Measurements from ENCODE around the gene TBC1D14.
"Not testable (repeated sequence)": the region's sequence is repeated elsewhere in the genome, so short reads cannot be mapped to it uniquely, and the experiment has no call there.

Gene TBC1D14

GRCh38 chr4:6962211-6963041 is 52.8 kb downstream of the TBC1D14 start:
- DNase-seq (ENCODE audit: low spot score in 2 of 2) = no peak
- in situ Hi-C loops (cut with MboI; ENCODE audit: low sequenced_read_pairs) = no loop called here
- no peaks in the 10 kb centered on the region for H3K36me3 ChIP-seq (replicated peaks)
- no peak overlapping the region for H3K4me3 ChIP-seq
- no peaks in the 10 kb centered on the region for H3K27me3 ChIP-seq (ENCODE audit: low read depth)
- no peaks in the 10 kb centered on the region for H3K9me3 ChIP-seq
- H3K4me1 ChIP-seq = peaks cover 14% of the 10 kb centered on the region

GRCh38 chr4:6963139-6963611 is 53.5 kb downstream of the TBC1D14 start:
- no peak overlapping the region for H3K4me3 ChIP-seq
- no peak for DNase-seq (ENCODE audit: low spot score in 2 of 2)
- H3K4me1 ChIP-seq = peaks cover 14% of the 10 kb centered on the region
- no peaks in the 10 kb centered on the region for H3K9me3 ChIP-seq
- in situ Hi-C loops (cut with MboI; ENCODE audit: low sequenced_read_pairs) = no loop called here
- H3K27me3 ChIP-seq (ENCODE audit: low read depth) = no peaks in the 10 kb centered on the region
- H3K36me3 ChIP-seq (replicated peaks) = no peaks in the 10 kb centered on the region

- DNase-seq (ENCODE audit: low spot score in 2 of 2) = no peak
- Histone ChIP-seq H3K4me1 (peaks cover 14% of the 10 kb centered on the region), H3K9me3 (no peaks in the 10 kb centered on the region), H3K4me3 (no peak overlapping the region), H3K36me3 (replicated peaks) (peaks cover 2% of the 10 kb centered on the region; the same call in 1 of the 2 replicates), H3K27me3 (ENCODE audit: low read depth) (no peaks in the 10 kb centered on the region)
- in situ Hi-C loops (cut with MboI; ENCODE audit: low sequenced_read_pairs) = no loop called here
These were observed 55.2 kb downstream of the TBC1D14 start for GRCh38 chr4:6964858-6965257.

GRCh38 chr4:6965329-6965728 is 55.7 kb downstream of the TBC1D14 start:
- in situ Hi-C loops (cut with MboI; ENCODE audit: low sequenced_read_pairs) = no loop called here
- DNase-seq (ENCODE audit: low spot score in 2 of 2) = no peak
- Histone ChIP-seq H3K4me3 (no peak overlapping the region), H3K4me1 (peaks cover 14% of the 10 kb centered on the region), H3K9me3 (no peaks in the 10 kb centered on the region), H3K36me3 (replicated peaks) (peaks cover 6% of the 10 kb centered on the region; the same call in 1 of the 2 replicates), H3K27me3 (ENCODE audit: low read depth) (no peaks in the 10 kb centered on the region)

- H3K9me3 ChIP-seq = no peaks in the 10 kb centered on the region
- no peaks in the 10 kb centered on the region for H3K27me3 ChIP-seq (ENCODE audit: low read depth)
- H3K4me1 ChIP-seq = peaks cover 23% of the 10 kb centered on the region
- no peak for DNase-seq (ENCODE audit: low spot score in 2 of 2)
- in situ Hi-C loops (cut with MboI; ENCODE audit: low sequenced_read_pairs) = no loop called here
- H3K4me3 ChIP-seq = no peak overlapping the region
- peaks cover 6% of the 10 kb centered on the region; the same call in 1 of the 2 replicates for H3K36me3 ChIP-seq (replicated peaks)
These were observed 58.3 kb downstream of the TBC1D14 start for GRCh38 chr4:6967846-6968340.

GRCh38 chr4:6968496-6968895 is 58.9 kb downstream of the TBC1D14 start:
- in situ Hi-C loops (cut with MboI; ENCODE audit: low sequenced_read_pairs) = no loop called here
- Histone ChIP-seq H3K27me3 (ENCODE audit: low read depth) (no peaks in the 10 kb centered on the region), H3K36me3 (replicated peaks) (peaks cover 6% of the 10 kb centered on the region; the same call in 1 of the 2 replicates), H3K4me1 (peaks cover 28% of the 10 kb centered on the region), H3K9me3 (no peaks in the 10 kb centered on the region), H3K4me3 (no peak overlapping the region)
- no peak for DNase-seq (ENCODE audit: low spot score in 2 of 2)

GRCh38 chr4:6969826-6970800 is 60.5 kb downstream of the TBC1D14 start:
- Histone ChIP-seq H3K27me3 (ENCODE audit: low read depth) (no peaks in the 10 kb centered on the region), H3K9me3 (no peaks in the 10 kb centered on the region), H3K36me3 (replicated peaks) (peaks cover 6% of the 10 kb centered on the region; the same call in 1 of the 2 replicates), H3K4me3 (no peak overlapping the region), H3K4me1 (peaks cover 36% of the 10 kb centered on the region)
- in situ Hi-C loops (cut with MboI; ENCODE audit: low sequenced_read_pairs) = no loop called here
- no peak for DNase-seq (ENCODE audit: low spot score in 2 of 2)

GRCh38 chr4:6971536-6972374 is 62.1 kb downstream of the TBC1D14 start:
- Histone ChIP-seq H3K36me3 (replicated peaks) (peaks cover 6% of the 10 kb centered on the region; the same call in 1 of the 2 replicates), H3K9me3 (no peaks in the 10 kb centered on the region), H3K4me3 (no peak overlapping the region), H3K4me1 (peaks cover 26% of the 10 kb centered on the region), H3K27me3 (ENCODE audit: low read depth) (no peaks in the 10 kb centered on the region)
- no peak for DNase-seq (ENCODE audit: low spot score in 2 of 2)
- in situ Hi-C loops (cut with MboI; ENCODE audit: low sequenced_read_pairs) = no loop called here

GRCh38 chr4:6972375-6972650 is 62.7 kb downstream of the TBC1D14 start:
- in situ Hi-C loops (cut with MboI; ENCODE audit: low sequenced_read_pairs) = no loop called here

GRCh38 chr4:6972911-6973310 is 63.3 kb downstream of the TBC1D14 start:
- Histone ChIP-seq H3K9me3 (no peaks in the 10 kb centered on the region), H3K36me3 (replicated peaks) (peaks cover 6% of the 10 kb centered on the region; the same call in 1 of the 2 replicates), H3K4me3 (no peak overlapping the region), H3K4me1 (peaks cover 26% of the 10 kb centered on the region), H3K27me3 (ENCODE audit: low read depth) (no peaks in the 10 kb centered on the region)
- peak; percentile 84 to 94 for DNase-seq (ENCODE audit: low spot score in 2 of 2)
- in situ Hi-C loops (cut with MboI; ENCODE audit: low sequenced_read_pairs) = no loop called here

More at GRCh38 chr4:6972375-6972650, 62.7 kb downstream of the TBC1D14 start:
- Histone ChIP-seq H3K4me1 (peaks cover 26% of the 10 kb centered on the region), H3K36me3 (replicated peaks) (peaks cover 6% of the 10 kb centered on the region; the same call in 1 of the 2 replicates), H3K27me3 (ENCODE audit: low read depth) (no peaks in the 10 kb centered on the region), H3K9me3 (no peaks in the 10 kb centered on the region), H3K4me3 (no peak overlapping the region)
- no peak for DNase-seq (ENCODE audit: low spot score in 2 of 2)

GRCh38 chr4:6974138-6974848 is 64.7 kb downstream of the TBC1D14 start:
- peaks cover 6% of the 10 kb centered on the region; the same call in 1 of the 2 replicates for H3K36me3 ChIP-seq (replicated peaks)
- in situ Hi-C loops (cut with MboI; ENCODE audit: low sequenced_read_pairs) = no loop called here
- DNase-seq (ENCODE audit: low spot score in 2 of 2) = peak; percentile 77 to 92
- no peak overlapping the region for H3K4me3 ChIP-seq
- H3K9me3 ChIP-seq = no peaks in the 10 kb centered on the region
- no peaks in the 10 kb centered on the region for H3K27me3 ChIP-seq (ENCODE audit: low read depth)
- H3K4me1 ChIP-seq = peaks cover 33% of the 10 kb centered on the region

- peaks cover 24% of the 10 kb centered on the region for H3K4me1 ChIP-seq
- H3K36me3 ChIP-seq (replicated peaks); H3K27me3 ChIP-seq (ENCODE audit: low read depth); DNase-seq (ENCODE audit: low spot score in 2 of 2); H3K9me3 ChIP-seq; H3K4me3 ChIP-seq; in situ Hi-C loops (cut with MboI; ENCODE audit: low sequenced_read_pairs): not testable (repeated sequence)
These were observed 68.2 kb downstream of the TBC1D14 start for GRCh38 chr4:6977846-6978245.

Data from HAP-1 (cell line).